CD8-positive, alpha-beta memory T cell (primary cell): ENCODE results near the gene RELL1. TPM values are rescaled to one million over a fixed set of nuclear protein-coding genes. Genes with fewer than 3 reads are reported as not detected.
A peak's percentile ranks its signal among the peaks of the same experiment; 100 is the strongest.

Experiments used
- CTCF ChIA-PET: fragments of 350-600 bp; sonication (Branson Sonifier 250); formaldehyde crosslinking; loops from one replicate; lab custom pipeline; 2021; ENCODE audit warnings: antibody characterized with exemption; lab: Charles Lee
- POLR2A ChIA-PET: fragments of 350-600 bp; sonication (Branson Sonifier 250); formaldehyde crosslinking; loops from one replicate; lab custom pipeline; 2021; ENCODE audit warnings: antibody characterized with exemption; lab: Charles Lee
- DNase-seq, 5 donors: peaks; one replicate each; pipeline versions ENCODE4 v3.0.0 to v3.0.0-alpha.2; 2020 to 2022; ENCODE audit warnings: mixed read lengths in 1 of 5
- H3K27ac ChIP-seq: one replicate; pipeline ENCODE4 v1.7.0; 2013; ENCODE audit warnings: low read depth, mild to moderate bottlenecking, low read length, moderate library complexity
- H3K27me3 ChIP-seq: 2 replicates; pipeline ENCODE4 v1.7.0; 2013; ENCODE audit warnings: low read length, mild to moderate bottlenecking; ENCODE audit not compliant: insufficient read depth, poor library complexity, severe bottlenecking
- H3K36me3 ChIP-seq: 2 replicates; pipeline ENCODE4 v1.7.0; 2013; ENCODE audit warnings: mild to moderate bottlenecking, low read length, moderate library complexity; ENCODE audit not compliant: insufficient read depth
- H3K4me1 ChIP-seq: 2 replicates; pipeline ENCODE4 v1.7.0; 2013; ENCODE audit warnings: mild to moderate bottlenecking, low read length, moderate library complexity; ENCODE audit not compliant: insufficient read depth
- H3K4me3 ChIP-seq: 2 replicates; pipeline ENCODE4 v1.7.0; 2013; ENCODE audit warnings: mild to moderate bottlenecking, low read length
- H3K9me3 ChIP-seq: 2 replicates; pipeline ENCODE4 v1.7.0; 2013; ENCODE audit warnings: mild to moderate bottlenecking, low read length
- H3K27ac Mint-ChIP-seq, 8 donors: one replicate each; pipeline ENCODE4 v1.8.0; 2020 to 2021; ENCODE audit warnings: mixed read lengths in 8 of 8, mild to moderate bottlenecking in 6 of 8, inconsistent platforms in 3 of 8, moderate library complexity in 3 of 8
- H3K27me3 Mint-ChIP-seq, 2 donors: one replicate each; pipeline ENCODE4 v1.8.0; 2020 to 2021; ENCODE audit warnings: mixed read lengths in 2 of 2, mild to moderate bottlenecking in 1 of 2, moderate library complexity in 1 of 2
- H3K36me3 Mint-ChIP-seq, 3 donors: one replicate each; pipeline ENCODE4 v1.8.0; 2020 to 2021; ENCODE audit warnings: mixed read lengths in 3 of 3, inconsistent platforms in 1 of 3, mild to moderate bottlenecking in 1 of 3
- H3K4me1 Mint-ChIP-seq, 3 donors: one replicate each; pipeline ENCODE4 v1.8.0; 2020 to 2021; ENCODE audit warnings: mixed read lengths in 3 of 3, inconsistent platforms in 1 of 3, mild to moderate bottlenecking in 1 of 3
- H3K4me3 Mint-ChIP-seq, 7 donors: one replicate each; pipeline ENCODE4 v1.8.0; 2020 to 2021; ENCODE audit warnings: mixed read lengths in 7 of 7, mild to moderate bottlenecking in 6 of 7, moderate library complexity in 4 of 7, inconsistent platforms in 2 of 7
- H3K9me3 Mint-ChIP-seq, 5 donors: one replicate each; pipeline ENCODE4 v1.8.0; 2020 to 2022; ENCODE audit warnings: mixed read lengths in 5 of 5, mild to moderate bottlenecking in 3 of 5, moderate library complexity in 2 of 5, inconsistent platforms in 1 of 5
- polyA plus RNA-seq: library from polyadenylated mRNA; unstranded; fragments of 300-500 nt; fragmentation: Illumina TruSeq; gene quantifications from one replicate; pipeline ENCODE4 v1.2.3, GENCODE V29; 2021
- total RNA-seq, 2 experiments: library from RNA; stranded (reverse); gene quantifications; one replicate each; pipeline ENCODE4 v1.2.3, GENCODE V29; 2021

RELL1 gene
- total and polyA plus RNA-seq, 3 experiments from 2014 or later: 7.4 to 21.4 (median 19.9) TPM

DNA sequence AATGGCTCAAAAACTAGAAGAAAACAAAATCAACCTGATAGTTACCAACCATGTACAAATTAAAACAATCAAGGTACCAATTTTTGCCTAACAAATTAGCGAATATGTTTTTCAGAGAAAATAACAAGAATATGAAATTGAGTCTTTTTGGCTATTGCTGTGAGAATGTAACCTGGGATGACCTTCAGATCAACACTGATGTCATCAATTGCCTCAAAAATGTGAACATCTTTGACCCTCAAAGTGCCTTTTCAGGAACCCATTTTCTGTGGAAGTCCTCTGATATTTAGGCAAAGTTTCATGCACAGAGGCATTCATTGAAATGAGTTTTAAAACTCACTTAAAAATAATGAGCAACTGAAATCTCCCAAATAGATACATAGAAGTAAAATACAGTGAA, 6.1 kb downstream of the RELL1 start:
- H3K36me3 ChIP-seq: no peaks in the 10 kb centered on the region
- DNase-seq: no peak
- peaks cover 42% of the 10 kb centered on the region for H3K4me1 ChIP-seq
- CTCF ChIA-PET: no interaction called here
- Mint-ChIP-seq H3K9me3 (no peaks in the 10 kb centered on the region), H3K4me3 (no peak overlapping the region), H3K27ac (no peak overlapping the region), H3K4me1 (peaks cover 60 to 76% (median 75%) of the 10 kb centered on the region in 3 donors), H3K27me3 (no peaks in the 10 kb centered on the region), H3K36me3 (peaks cover 3 to 24% (median 4%) of the 10 kb centered on the region in 3 donors)
- no peak overlapping the region for H3K27ac ChIP-seq
- no peak overlapping the region for H3K4me3 ChIP-seq
- H3K9me3 ChIP-seq: no peaks in the 10 kb centered on the region
- POLR2A ChIA-PET: no interaction called here
- no peaks in the 10 kb centered on the region for H3K27me3 ChIP-seq

DNA sequence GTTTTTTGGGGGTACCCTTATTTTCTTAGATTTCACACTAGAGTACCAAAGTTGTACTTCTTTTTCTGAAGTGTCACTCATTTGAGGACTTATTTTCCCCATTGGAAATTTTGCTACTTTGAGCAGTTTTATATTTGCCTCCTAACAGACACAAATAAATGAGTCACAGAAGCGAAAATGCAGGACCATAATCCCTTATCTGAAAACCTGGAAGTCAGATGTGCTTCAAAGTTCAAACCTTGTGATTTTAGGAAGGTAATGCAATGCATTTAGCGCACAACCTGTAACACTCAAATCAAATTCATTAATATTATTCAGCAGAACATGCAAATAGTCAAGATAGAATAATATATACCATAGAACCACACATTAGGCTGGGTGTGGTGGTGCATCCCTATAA, 6.9 kb downstream of the RELL1 start:
- Mint-ChIP-seq H3K27ac (no peak overlapping the region), H3K4me3 (no peak overlapping the region), H3K9me3 (no peaks in the 10 kb centered on the region), H3K27me3 (no peaks in the 10 kb centered on the region), H3K36me3 (peaks cover 3 to 21% (median 7%) of the 10 kb centered on the region in 3 donors), H3K4me1 (peaks cover 58 to 76% (median 75%) of the 10 kb centered on the region in 3 donors)
- Histone ChIP-seq H3K27ac (no peak overlapping the region), H3K4me1 (peaks cover 36% of the 10 kb centered on the region), H3K36me3 (no peaks in the 10 kb centered on the region), H3K27me3 (no peaks in the 10 kb centered on the region), H3K9me3 (no peaks in the 10 kb centered on the region), H3K4me3 (no peak overlapping the region)
- POLR2A ChIA-PET: no interaction called here
- CTCF ChIA-PET: no interaction called here
- no peak for DNase-seq

DNA sequence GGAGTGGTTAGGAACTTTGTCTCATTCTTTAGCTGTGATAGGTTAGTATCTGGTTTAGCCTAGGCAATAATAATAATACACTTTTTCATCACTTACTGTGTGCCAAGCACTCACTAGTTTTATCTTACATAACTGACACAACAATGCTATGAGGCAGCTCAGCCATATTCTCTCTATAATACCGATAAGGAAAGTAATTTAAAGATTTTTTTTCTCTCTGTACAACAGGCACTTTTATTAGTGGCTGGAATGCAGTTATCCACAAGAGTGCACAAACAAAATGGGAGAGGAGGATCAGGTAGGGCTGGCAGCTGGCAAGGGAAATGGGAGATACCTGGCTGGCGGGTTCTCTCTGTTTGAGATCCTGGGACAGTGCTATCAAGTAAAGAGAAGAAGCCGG, 7.6 kb downstream of the RELL1 start:
- Histone ChIP-seq H3K27ac (no peak overlapping the region), H3K4me1 (peaks cover 33% of the 10 kb centered on the region), H3K27me3 (no peaks in the 10 kb centered on the region), H3K9me3 (no peaks in the 10 kb centered on the region), H3K36me3 (no peaks in the 10 kb centered on the region), H3K4me3 (no peak overlapping the region)
- Mint-ChIP-seq H3K9me3 (no peaks in the 10 kb centered on the region), H3K36me3 (peaks cover 3 to 25% (median 9%) of the 10 kb centered on the region in 3 donors), H3K4me1 (peaks cover 59 to 79% (median 77%) of the 10 kb centered on the region in 3 donors), H3K27me3 (no peaks in the 10 kb centered on the region), H3K27ac (peak overlapping the region in 1 of 8 donors; percentile 87), H3K4me3 (peak overlapping the region in 1 of 7 donors; percentile 20)
- ChIA-PET POLR2A (no interaction called here), CTCF (no interaction called here)
- DNase-seq: no peak

- no peaks in the 10 kb centered on the region for H3K27me3 Mint-ChIP-seq
- Histone ChIP-seq H3K4me1 (peaks cover 19% of the 10 kb centered on the region), H3K4me3 (peak overlapping the region; percentile 29), H3K27me3 (no peaks in the 10 kb centered on the region), H3K36me3 (no peaks in the 10 kb centered on the region), H3K27ac (no peak overlapping the region), H3K9me3 (no peaks in the 10 kb centered on the region)
- H3K4me1 Mint-ChIP-seq: peaks cover 56 to 80% (median 76%) of the 10 kb centered on the region in 3 donors
- CTCF ChIA-PET: no interaction called here
- peak overlapping the region in 6 of 7 donors; percentile 28 to 74 (median 68) for H3K4me3 Mint-ChIP-seq
- peaks cover 3 to 22% (median 10%) of the 10 kb centered on the region in 3 donors for H3K36me3 Mint-ChIP-seq
- POLR2A ChIA-PET: interaction anchor here (0.6 kb wide), 1 partner anchor 348 kb away, joined by 3 read pairs; no protein-coding TSS in a partner anchor
- DNase-seq: no peak
- peak overlapping the region in 6 of 8 donors; percentile 12 to 75 (median 47) for H3K27ac Mint-ChIP-seq
- no peaks in the 10 kb centered on the region for H3K9me3 Mint-ChIP-seq
Measured at GRCh38 chr4:37675587-37676290, 10.4 kb downstream of the RELL1 start.

DNA sequence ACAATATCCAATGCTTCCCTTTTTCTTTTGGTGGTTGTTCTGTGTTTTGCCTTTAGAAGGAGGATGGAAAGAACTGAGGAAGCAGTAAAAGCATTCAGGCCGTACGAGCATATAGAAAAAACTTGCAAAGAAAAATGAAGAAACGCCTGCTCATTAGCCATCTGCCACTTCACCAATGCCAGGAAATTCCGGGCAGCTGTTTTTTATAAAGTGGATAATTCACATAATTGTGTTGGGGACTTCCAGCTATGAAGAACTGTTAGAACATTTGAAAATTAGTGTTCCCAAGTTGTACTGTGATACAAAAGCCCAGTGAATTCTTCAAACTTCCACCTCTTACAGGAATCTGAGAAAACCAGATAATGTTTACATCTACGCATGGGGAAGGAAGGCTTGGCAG, 11.7 kb downstream of the RELL1 start:
- Mint-ChIP-seq H3K27me3 (no peaks in the 10 kb centered on the region), H3K4me3 (peak overlapping the region in 1 of 7 donors; percentile 18), H3K27ac (no peak overlapping the region), H3K4me1 (peaks cover 61 to 83% (median 81%) of the 10 kb centered on the region in 3 donors), H3K9me3 (no peaks in the 10 kb centered on the region), H3K36me3 (peaks cover 3 to 19% (median 12%) of the 10 kb centered on the region in 3 donors)
- Histone ChIP-seq H3K4me3 (no peak overlapping the region), H3K9me3 (no peaks in the 10 kb centered on the region), H3K36me3 (no peaks in the 10 kb centered on the region), H3K27ac (no peak overlapping the region), H3K27me3 (no peaks in the 10 kb centered on the region), H3K4me1 (peaks cover 19% of the 10 kb centered on the region)
- no peak for DNase-seq
- ChIA-PET POLR2A (no interaction called here), CTCF (no interaction called here)

DNA sequence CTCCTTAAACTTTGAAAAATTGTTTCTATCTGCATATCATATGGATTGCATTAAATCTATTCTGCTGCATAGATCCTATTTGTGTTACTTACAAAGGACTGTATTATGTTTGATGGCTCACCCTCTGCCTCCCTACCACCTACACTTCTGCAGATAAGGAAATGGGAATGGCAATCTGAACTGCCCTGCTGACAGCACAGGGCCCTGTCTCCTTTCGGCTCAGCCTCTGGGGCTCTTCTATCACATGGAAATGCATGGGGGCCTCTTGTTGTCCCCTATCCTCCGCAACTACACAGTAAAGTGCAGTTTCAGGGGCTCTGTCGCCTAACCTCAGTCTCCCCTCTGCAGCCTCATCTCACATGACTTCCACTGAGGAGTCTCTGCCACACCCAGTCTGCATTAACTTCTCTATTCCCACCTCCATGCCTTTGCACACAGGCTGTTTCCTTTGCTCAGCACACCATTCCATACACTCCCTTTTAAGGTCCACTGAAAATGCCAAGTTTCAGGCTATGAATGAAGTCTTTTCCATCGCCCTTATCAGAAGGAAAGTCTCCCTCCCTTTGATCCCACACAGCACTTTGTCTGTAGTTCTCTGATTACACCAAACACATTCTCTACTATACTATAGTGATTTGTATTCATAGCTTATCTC, 12.5 kb downstream of the RELL1 start:
- POLR2A ChIA-PET: no interaction called here
- Histone ChIP-seq H3K4me3 (no peak overlapping the region), H3K27ac (no peak overlapping the region), H3K27me3 (no peaks in the 10 kb centered on the region), H3K9me3 (no peaks in the 10 kb centered on the region), H3K36me3 (no peaks in the 10 kb centered on the region), H3K4me1 (peaks cover 19% of the 10 kb centered on the region)
- H3K4me3 Mint-ChIP-seq: no peak overlapping the region
- H3K36me3 Mint-ChIP-seq: peaks cover 3 to 19% (median 12%) of the 10 kb centered on the region in 3 donors
- DNase-seq: no peak
- no peaks in the 10 kb centered on the region for H3K9me3 Mint-ChIP-seq
- H3K27ac Mint-ChIP-seq: no peak overlapping the region
- no peaks in the 10 kb centered on the region for H3K27me3 Mint-ChIP-seq
- H3K4me1 Mint-ChIP-seq: peaks cover 61 to 83% (median 78%) of the 10 kb centered on the region in 3 donors
- CTCF ChIA-PET: no interaction called here

- no peaks in the 10 kb centered on the region for H3K9me3 Mint-ChIP-seq
- no peak for DNase-seq
- Histone ChIP-seq H3K27me3 (no peaks in the 10 kb centered on the region), H3K4me1 (peaks cover 25% of the 10 kb centered on the region), H3K27ac (no peak overlapping the region), H3K9me3 (no peaks in the 10 kb centered on the region), H3K36me3 (no peaks in the 10 kb centered on the region), H3K4me3 (no peak overlapping the region)
- no peak overlapping the region for H3K4me3 Mint-ChIP-seq
- ChIA-PET POLR2A (no interaction called here), CTCF (no interaction called here)
- H3K27ac Mint-ChIP-seq: no peak overlapping the region
- peaks cover 0 to 11% (median 10%) of the 10 kb centered on the region in 3 donors for H3K36me3 Mint-ChIP-seq
- peaks cover 58 to 78% (median 73%) of the 10 kb centered on the region in 3 donors for H3K4me1 Mint-ChIP-seq
- no peaks in the 10 kb centered on the region for H3K27me3 Mint-ChIP-seq
Measured at GRCh38 chr4:37671072-37671471, 15.1 kb downstream of the RELL1 start.

GRCh38 chr4:37670249-37670648, 15.9 kb downstream of the RELL1 start:
- DNase-seq: no peak
- no peak overlapping the region for H3K4me3 Mint-ChIP-seq
- H3K4me1 Mint-ChIP-seq: peaks cover 58 to 78% (median 73%) of the 10 kb centered on the region in 3 donors
- Histone ChIP-seq H3K27me3 (no peaks in the 10 kb centered on the region), H3K4me1 (peaks cover 18% of the 10 kb centered on the region), H3K36me3 (no peaks in the 10 kb centered on the region), H3K4me3 (no peak overlapping the region), H3K9me3 (no peaks in the 10 kb centered on the region), H3K27ac (no peak overlapping the region)
- POLR2A ChIA-PET: no interaction called here
- peaks cover 0 to 12% (median 9%) of the 10 kb centered on the region in 3 donors for H3K36me3 Mint-ChIP-seq
- H3K27me3 Mint-ChIP-seq: no peaks in the 10 kb centered on the region
- no peak overlapping the region for H3K27ac Mint-ChIP-seq
- CTCF ChIA-PET: no interaction called here
- no peaks in the 10 kb centered on the region for H3K9me3 Mint-ChIP-seq
